Testis (tissue), 2 donors: ENCODE measurements around the gene TRIM7.

Experiments
- CTCF ChIP-seq, 3 experiments: fragments of 450-650 bp in 2 of 3; fragments of 200-600 bp in 1 of 3; sonication (generic) in 1 of 3; IDR thresholded peaks; one replicate each; pipeline ENCODE4 v1.5.1; 2016 to 2019; ENCODE audit warnings: antibody characterized with exemption in 3 of 3, mild to moderate bottlenecking in 2 of 3, moderate library complexity in 1 of 3
- POLR2A ChIP-seq: fragments of 450-650 bp; IDR thresholded peaks from one replicate; pipeline ENCODE4 v1.6.1; 2017; ENCODE audit warnings: antibody characterized with exemption, mild to moderate bottlenecking, moderate library complexity

- TF ChIP-seq CTCF (IDR thresholded peaks at IDR 0.05) (no peak), POLR2A (no peak)
These were observed 34.2 kb upstream of the TRIM7 start for GRCh38 chr5:181239062-181239663.
